GM10248 (cell line): ENCODE measurements around the gene ZNF678.

Experiments used
- CTCF ChIA-PET: fragments of 300-600 bp; sonication (Branson Sonifier 250); formaldehyde crosslinking; extraction: SDS; loops from one replicate; lab custom pipeline; 2021; ENCODE audit warnings: antibody characterized with exemption; lab: Yijun Ruan, JAX
- POLR2A ChIA-PET: fragments of 350-650 bp; sonication (Branson Sonifier 250); formaldehyde crosslinking; extraction: SDS; loops from one replicate; lab custom pipeline; 2020; ENCODE audit warnings: antibody characterized with exemption; lab: Yijun Ruan, JAX
- DNase-seq: peaks from one replicate; pipeline ENCODE4 v3.0.0; 2012; ENCODE audit errors: extremely low spot score
- CTCF ChIP-seq: IDR thresholded peaks from 2 replicates; pipeline ENCODE4 v1.5.1; 2012; ENCODE audit warnings: mild to moderate bottlenecking, low read depth; ENCODE audit errors: extremely low read depth, missing control alignments, control extremely low read depth

The ZNF678 gene

DNA sequence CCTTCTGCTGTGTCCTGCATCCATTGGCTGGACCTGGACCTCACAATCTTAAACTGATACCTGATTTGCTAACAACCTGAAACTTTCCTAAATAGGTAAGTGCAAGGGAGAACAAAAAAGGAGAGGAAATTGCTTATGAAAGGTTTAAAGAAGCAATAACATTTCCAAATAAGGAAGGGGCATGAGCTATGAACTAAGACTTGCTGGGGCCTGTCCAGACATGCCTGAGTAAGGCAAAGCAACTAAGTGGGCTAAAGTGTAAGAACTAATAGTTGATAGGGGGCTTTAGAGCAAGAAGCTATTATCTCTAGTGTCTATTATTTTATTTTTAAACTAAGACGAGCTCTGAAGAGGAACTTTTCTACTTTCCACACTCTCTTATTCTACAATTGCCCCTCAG is 160.1 kb downstream of the ZNF678 start:
- ChIA-PET POLR2A (no interaction called here), CTCF (interaction anchor here (0.9 to 1.7 kb wide), 3 partner anchors 11 to 181 kb away, joined by 3 to 4 read pairs (median 4); no protein-coding TSS in a partner anchor)
- DNase-seq: no peak
- no peak for TF ChIP-seq CTCF

- DNase-seq: no peak
- CTCF ChIA-PET: no interaction called here
- POLR2A ChIA-PET: no interaction called here
- no peak for TF ChIP-seq CTCF
Observed at GRCh38 chr1:227725046-227725445, 161.7 kb downstream of the ZNF678 start.

- DNase-seq: no peak
- POLR2A ChIA-PET: interaction anchor here (0.7 kb wide), 1 partner anchor 1541 kb away, joined by 10 read pairs; no protein-coding TSS in a partner anchor
- no peak for TF ChIP-seq CTCF
- CTCF ChIA-PET: no interaction called here
Observed at GRCh38 chr1:227726318-227726717, 163.0 kb downstream of the ZNF678 start.
